Activated T-helper 1 cell treated with anti-CD3 and anti-CD28 coated beads, Interleukin-12 subunit alpha, Interleukin-12 subunit beta, Interleukin-2, Interleukin-4 antibody, amounts not matched to agents 30 ng/mL and 10 ng/mL and 1 ng/mL, durations not matched to agents 14 hours and 24 hours and 36 hours (primary cell): Measurements from ENCODE around the gene HDAC7. TPM values are rescaled to one million over a fixed set of nuclear protein-coding genes. Genes with fewer than 3 reads are reported as not detected.
"Not testable (repeated sequence)": the region's sequence is repeated elsewhere in the genome, so short reads cannot be mapped to it uniquely, and the experiment has no call there.

Experiments used
- DNase-seq: peaks from one replicate; pipeline ENCODE4 v3.0.0; 2021; ENCODE audit warnings: low spot score
- H3K27ac Mint-ChIP-seq: one replicate; pipeline ENCODE4 v1.8.0; 2021; ENCODE audit warnings: mild to moderate bottlenecking, mixed read lengths
- H3K27me3 Mint-ChIP-seq: one replicate; pipeline ENCODE4 v1.8.0; 2022; ENCODE audit warnings: mild to moderate bottlenecking, moderate library complexity, mixed read lengths; ENCODE audit not compliant: insufficient read depth
- H3K36me3 Mint-ChIP-seq: one replicate; pipeline ENCODE4 v1.8.0; 2021; ENCODE audit warnings: low read depth, mixed read lengths
- H3K4me1 Mint-ChIP-seq: one replicate; pipeline ENCODE4 v1.8.0; 2021; ENCODE audit warnings: low read depth, mixed read lengths
- H3K4me3 Mint-ChIP-seq: one replicate; pipeline ENCODE4 v1.8.0; 2021; ENCODE audit warnings: mild to moderate bottlenecking, moderate library complexity, mixed read lengths
- H3K9me3 Mint-ChIP-seq: one replicate; pipeline ENCODE4 v1.8.0; 2021; ENCODE audit warnings: mixed read lengths
- intact Hi-C: fragments of 100-400 bp; cut with micrococcal nuclease; formaldehyde crosslinking; loops from one replicate; pipeline ENCODE4 v1.15.1; 2024
- total RNA-seq: library from RNA; stranded (reverse); gene quantifications from 2 replicates; pipeline ENCODE4 v1.2.3, GENCODE V29; 2022

HDAC7 gene
- total RNA-seq, 1 donor from 2014 or later = 466 TPM

DNA sequence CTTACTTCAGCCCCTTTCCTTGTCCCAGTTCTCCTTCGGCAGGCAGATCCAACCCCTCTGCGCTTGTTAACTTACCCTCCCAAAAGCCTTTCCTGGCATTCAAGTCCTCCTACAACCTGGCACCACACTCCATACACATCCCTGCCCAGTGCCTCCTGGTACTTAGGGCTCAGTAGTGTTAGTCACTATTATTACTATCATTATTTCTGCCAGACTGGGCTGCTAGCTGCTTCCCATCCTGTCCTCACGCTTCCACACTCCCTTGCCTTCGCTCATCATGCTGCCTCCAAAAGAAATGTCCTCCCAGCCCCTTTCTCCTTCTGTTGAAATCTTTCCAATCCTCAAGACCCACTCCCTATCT lies 1.6 kb upstream of the HDAC7 start:
- no peaks in the 10 kb centered on the region for H3K9me3 Mint-ChIP-seq
- H3K27ac Mint-ChIP-seq = peak overlapping the region; percentile 98
- peaks cover 81% of the 10 kb centered on the region for H3K4me1 Mint-ChIP-seq
- H3K27me3 Mint-ChIP-seq = peaks cover 1% of the 10 kb centered on the region
- H3K4me3 Mint-ChIP-seq = peak overlapping the region; percentile 96
- no peak for DNase-seq
- intact Hi-C loops = no loop called here
- peaks cover 39% of the 10 kb centered on the region for H3K36me3 Mint-ChIP-seq

GRCh38 chr12:47820631-47821345 lies 1.1 kb upstream of the HDAC7 start:
- Mint-ChIP-seq H3K27ac (peak overlapping the region; percentile 98), H3K4me3 (peak overlapping the region; percentile 96), H3K27me3 (peaks cover 1% of the 10 kb centered on the region), H3K36me3 (peaks cover 43% of the 10 kb centered on the region), H3K4me1 (peaks cover 80% of the 10 kb centered on the region), H3K9me3 (no peaks in the 10 kb centered on the region)
- intact Hi-C loops = no loop called here
- DNase-seq = no peak

GRCh38 chr12:47819138-47819895 lies 386 bp downstream of the HDAC7 start:
- peaks cover 78% of the 10 kb centered on the region for H3K4me1 Mint-ChIP-seq
- peaks cover 52% of the 10 kb centered on the region for H3K36me3 Mint-ChIP-seq
- intact Hi-C loops = loop anchor here (1.0 to 10.0 kb wide), 7 partner anchors 11 to 1605 kb away; partner anchors contain the start of gene RPAP3
- peaks cover 1% of the 10 kb centered on the region for H3K27me3 Mint-ChIP-seq
- peak; percentile 54 for DNase-seq
- peaks cover 3% of the 10 kb centered on the region for H3K9me3 Mint-ChIP-seq
- peak overlapping the region; percentile 98 for H3K27ac Mint-ChIP-seq
- peak overlapping the region; percentile 96 for H3K4me3 Mint-ChIP-seq

GRCh38 chr12:47818467-47819137 lies 1.1 kb downstream of the HDAC7 start:
- Mint-ChIP-seq H3K4me3 (peak overlapping the region; percentile 96), H3K9me3 (peaks cover 3% of the 10 kb centered on the region), H3K27me3 (peaks cover 1% of the 10 kb centered on the region), H3K27ac (peak overlapping the region; percentile 98), H3K4me1 (peaks cover 78% of the 10 kb centered on the region), H3K36me3 (peaks cover 57% of the 10 kb centered on the region)
- intact Hi-C loops = loop anchor here (1.0 to 10.0 kb wide), 7 partner anchors 10 to 1604 kb away; partner anchors contain the start of gene RPAP3
- no peak for DNase-seq

DNA sequence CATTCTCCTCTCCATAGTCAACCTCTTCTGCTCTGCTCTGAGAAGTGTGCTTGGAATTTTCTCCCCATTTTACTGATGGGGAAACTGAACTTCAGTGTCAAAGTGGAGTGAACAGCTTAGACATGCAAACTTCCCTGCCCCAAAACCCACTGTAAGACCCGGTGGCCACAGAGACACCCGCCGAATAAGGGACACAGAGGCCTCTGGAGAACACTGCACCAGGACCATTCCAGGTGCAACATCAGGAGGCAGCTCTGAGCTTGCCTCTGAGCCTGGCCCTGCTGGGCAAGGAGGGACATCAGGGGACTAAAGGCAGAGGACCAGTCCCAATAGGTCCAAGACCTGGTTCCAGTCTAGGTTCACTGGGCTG lies 1.7 kb downstream of the HDAC7 start:
- intact Hi-C loops = loop anchor here (2.0 to 10.0 kb wide), 4 partner anchors 15 to 1603 kb away; no protein-coding TSS in a partner anchor
- Mint-ChIP-seq H3K9me3 (peaks cover 3% of the 10 kb centered on the region), H3K27me3 (peaks cover 1% of the 10 kb centered on the region), H3K27ac (peak overlapping the region; percentile 98), H3K4me3 (peak overlapping the region; percentile 96), H3K36me3 (peaks cover 63% of the 10 kb centered on the region), H3K4me1 (peaks cover 78% of the 10 kb centered on the region)
- DNase-seq = no peak

DNA sequence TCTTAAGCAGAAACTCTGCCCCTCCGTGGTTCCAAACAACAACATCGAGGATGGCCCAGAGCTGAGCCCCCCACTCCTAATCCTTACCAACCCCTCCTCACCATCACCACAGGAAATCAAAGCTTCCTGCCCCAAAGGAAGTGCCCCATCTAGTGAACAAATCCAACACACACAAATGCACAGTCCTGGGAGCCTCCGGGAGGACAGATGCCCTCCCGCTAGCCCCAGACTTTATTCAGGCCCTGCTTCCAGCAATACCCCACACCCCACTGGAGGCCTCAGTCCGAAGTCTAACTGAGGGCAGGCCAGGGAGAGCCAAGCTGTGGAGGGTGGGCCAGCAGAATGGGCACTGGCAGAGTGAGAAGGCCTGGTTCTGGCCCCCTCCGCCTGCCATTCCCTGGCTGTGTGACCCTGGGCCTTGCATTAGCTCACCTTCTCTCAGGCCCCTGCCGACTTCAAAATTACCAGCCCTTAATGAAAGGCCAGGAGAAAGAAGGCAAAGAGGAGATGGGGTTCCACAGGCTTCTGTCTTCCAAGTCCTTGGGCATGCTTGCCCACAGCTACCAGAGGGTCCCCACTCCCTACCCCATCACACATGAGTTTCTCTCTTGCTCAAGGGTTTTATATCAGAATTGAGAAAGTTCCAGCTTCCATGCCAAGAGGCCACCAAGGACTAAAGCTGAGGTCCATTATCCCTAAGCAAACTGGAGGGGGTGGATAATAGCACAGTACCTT lies 2.3 kb downstream of the HDAC7 start:
- peaks cover 75% of the 10 kb centered on the region for H3K4me1 Mint-ChIP-seq
- no peak for DNase-seq
- H3K27me3 Mint-ChIP-seq = no peaks in the 10 kb centered on the region
- intact Hi-C loops = loop anchor here (2.0 to 10.0 kb wide), 4 partner anchors 15 to 1603 kb away; no protein-coding TSS in a partner anchor
- peak overlapping the region; percentile 98 for H3K27ac Mint-ChIP-seq
- peaks cover 66% of the 10 kb centered on the region for H3K36me3 Mint-ChIP-seq
- peaks cover 3% of the 10 kb centered on the region for H3K9me3 Mint-ChIP-seq
- H3K4me3 Mint-ChIP-seq = peak overlapping the region; percentile 96

DNA sequence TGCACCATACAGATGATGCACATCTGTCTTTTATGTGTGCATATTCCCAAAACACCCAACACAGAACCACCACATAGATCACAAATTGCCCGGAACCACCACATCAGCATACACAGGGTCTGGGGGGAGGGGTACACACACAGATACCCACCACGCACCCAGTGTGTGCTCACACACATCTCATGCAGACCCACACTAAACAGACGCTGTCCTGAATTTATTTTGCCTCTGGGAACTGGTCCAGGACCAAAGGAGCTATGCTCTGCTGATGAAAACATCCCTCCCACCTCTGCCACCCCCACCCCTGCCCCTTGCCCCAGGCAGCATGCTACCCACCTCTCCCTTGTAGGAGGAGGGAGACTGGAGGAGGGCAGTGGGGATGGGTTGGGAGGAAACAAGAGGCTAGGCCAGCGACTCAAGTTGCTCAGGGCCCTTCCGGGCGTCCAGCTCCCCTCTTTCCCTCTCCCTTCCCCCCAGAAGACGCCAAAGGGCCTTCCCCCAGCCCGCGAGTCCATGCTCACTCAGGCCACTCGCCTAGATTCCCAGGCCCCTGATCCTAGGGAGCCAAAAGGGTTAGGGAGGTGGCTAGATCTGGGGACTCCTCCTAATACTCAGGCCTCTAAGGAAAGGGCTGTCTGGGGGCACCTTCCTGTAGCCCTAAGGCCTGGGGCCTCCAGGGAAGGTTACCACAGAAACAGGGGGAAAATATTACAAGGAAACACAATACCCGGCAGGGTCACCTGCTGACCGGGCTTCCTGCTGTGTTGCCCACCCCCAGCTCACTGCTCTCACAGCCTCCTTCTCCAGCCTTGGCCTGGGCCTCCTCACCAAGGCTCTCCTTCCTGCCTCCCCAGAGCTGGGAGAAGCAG lies 3.1 kb downstream of the HDAC7 start:
- H3K27me3 Mint-ChIP-seq = no peaks in the 10 kb centered on the region
- no peak for DNase-seq
- H3K36me3 Mint-ChIP-seq = peaks cover 63% of the 10 kb centered on the region
- H3K4me1 Mint-ChIP-seq = peaks cover 75% of the 10 kb centered on the region
- peaks cover 3% of the 10 kb centered on the region for H3K9me3 Mint-ChIP-seq
- peak overlapping the region; percentile 98 for H3K27ac Mint-ChIP-seq
- intact Hi-C loops = loop anchor here (10.0 kb wide), 3 partner anchors 422 to 1602 kb away; no protein-coding TSS in a partner anchor
- H3K4me3 Mint-ChIP-seq = peak overlapping the region; percentile 96

DNA sequence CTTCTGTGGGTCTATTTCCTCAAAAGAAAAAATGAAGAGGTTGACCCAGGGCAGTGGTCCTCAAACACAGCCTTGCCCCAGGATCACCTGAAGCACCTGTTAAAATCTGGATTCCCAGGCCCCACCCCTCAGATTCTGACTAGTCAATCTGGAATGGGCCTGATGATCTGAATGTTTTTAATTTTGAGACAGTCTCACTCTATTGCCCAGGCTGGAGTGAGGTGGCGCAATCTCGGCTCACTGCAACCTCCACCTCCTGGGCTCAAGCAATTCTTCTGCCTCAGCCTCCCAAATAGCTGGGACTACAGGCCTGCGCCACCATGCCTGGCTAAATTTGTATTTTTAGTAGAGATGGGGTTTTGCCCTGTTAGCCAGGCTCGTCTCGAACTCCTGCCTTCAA lies 4.3 kb downstream of the HDAC7 start:
- H3K27me3 Mint-ChIP-seq, H3K9me3 Mint-ChIP-seq, DNase-seq: not testable (repeated sequence)
- H3K27ac Mint-ChIP-seq = peak overlapping the region; percentile 98
- peaks cover 72% of the 10 kb centered on the region for H3K36me3 Mint-ChIP-seq
- peaks cover 75% of the 10 kb centered on the region for H3K4me1 Mint-ChIP-seq
- intact Hi-C loops = loop anchor here (10.0 kb wide), 3 partner anchors 421 to 1601 kb away; no protein-coding TSS in a partner anchor
- peak overlapping the region; percentile 96 for H3K4me3 Mint-ChIP-seq

- peak overlapping the region; percentile 96 for H3K4me3 Mint-ChIP-seq
- H3K36me3 Mint-ChIP-seq = peaks cover 73% of the 10 kb centered on the region
- peaks cover 80% of the 10 kb centered on the region for H3K4me1 Mint-ChIP-seq
- peak overlapping the region; percentile 98 for H3K27ac Mint-ChIP-seq
- no peaks in the 10 kb centered on the region for H3K27me3 Mint-ChIP-seq
- intact Hi-C loops = loop anchor here (5.0 to 10.0 kb wide), 4 partner anchors 420 to 1600 kb away; no protein-coding TSS in a partner anchor
- no peak for DNase-seq
- H3K9me3 Mint-ChIP-seq = peaks cover 3% of the 10 kb centered on the region
Measured at GRCh38 chr12:47814539-47815170, 5.0 kb downstream of the HDAC7 start.

DNA sequence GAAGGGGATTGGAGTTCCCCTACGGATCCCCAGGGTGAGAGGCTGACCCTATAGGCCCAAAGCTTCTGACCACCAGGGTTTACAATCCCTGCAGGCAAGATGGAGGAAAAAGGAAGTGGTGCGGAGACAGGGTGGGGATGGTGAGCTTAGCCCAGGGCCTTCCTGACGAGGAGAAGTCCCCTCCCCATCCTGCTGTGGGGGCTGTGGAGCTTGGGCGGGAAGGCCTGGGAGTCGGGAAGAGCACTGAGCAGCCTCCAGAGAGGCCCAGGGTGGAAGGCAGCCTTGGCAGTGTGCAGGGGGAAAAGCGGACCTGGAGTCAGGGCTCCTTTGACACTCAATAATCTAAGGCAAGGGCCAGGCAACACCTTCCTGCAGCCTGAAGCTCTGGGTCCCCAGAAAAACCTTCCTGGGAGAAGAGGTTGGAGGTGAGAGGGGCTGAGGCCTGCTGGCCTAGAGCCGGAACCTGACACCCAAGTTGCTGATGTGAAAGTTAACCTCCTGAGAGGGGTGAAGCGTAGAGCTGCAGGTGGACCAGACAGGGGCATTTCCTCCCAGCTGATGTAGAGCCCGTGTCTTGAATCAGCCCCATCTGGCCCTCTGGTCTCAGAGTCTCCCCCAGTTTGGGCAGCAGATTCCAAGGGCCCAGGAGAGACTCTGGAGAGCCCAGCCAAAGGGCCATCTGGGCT lies 6.0 kb downstream of the HDAC7 start:
- no peak for DNase-seq
- intact Hi-C loops = loop anchor here (1.0 to 10.0 kb wide), 9 partner anchors 19 to 1599 kb away; partner anchors contain the start of genes RPAP3 and VDR
- Mint-ChIP-seq H3K4me3 (peak overlapping the region; percentile 96), H3K27me3 (no peaks in the 10 kb centered on the region), H3K27ac (peak overlapping the region; percentile 98), H3K9me3 (peaks cover 3% of the 10 kb centered on the region), H3K36me3 (peaks cover 71% of the 10 kb centered on the region), H3K4me1 (peaks cover 88% of the 10 kb centered on the region)
